ENCODE measurements around the gene CD300LB.
"Not testable (repeated sequence)": the region's sequence is repeated elsewhere in the genome, so short reads cannot be mapped to it uniquely, and the experiment has no call there.

Gene CD300LB

DNA sequence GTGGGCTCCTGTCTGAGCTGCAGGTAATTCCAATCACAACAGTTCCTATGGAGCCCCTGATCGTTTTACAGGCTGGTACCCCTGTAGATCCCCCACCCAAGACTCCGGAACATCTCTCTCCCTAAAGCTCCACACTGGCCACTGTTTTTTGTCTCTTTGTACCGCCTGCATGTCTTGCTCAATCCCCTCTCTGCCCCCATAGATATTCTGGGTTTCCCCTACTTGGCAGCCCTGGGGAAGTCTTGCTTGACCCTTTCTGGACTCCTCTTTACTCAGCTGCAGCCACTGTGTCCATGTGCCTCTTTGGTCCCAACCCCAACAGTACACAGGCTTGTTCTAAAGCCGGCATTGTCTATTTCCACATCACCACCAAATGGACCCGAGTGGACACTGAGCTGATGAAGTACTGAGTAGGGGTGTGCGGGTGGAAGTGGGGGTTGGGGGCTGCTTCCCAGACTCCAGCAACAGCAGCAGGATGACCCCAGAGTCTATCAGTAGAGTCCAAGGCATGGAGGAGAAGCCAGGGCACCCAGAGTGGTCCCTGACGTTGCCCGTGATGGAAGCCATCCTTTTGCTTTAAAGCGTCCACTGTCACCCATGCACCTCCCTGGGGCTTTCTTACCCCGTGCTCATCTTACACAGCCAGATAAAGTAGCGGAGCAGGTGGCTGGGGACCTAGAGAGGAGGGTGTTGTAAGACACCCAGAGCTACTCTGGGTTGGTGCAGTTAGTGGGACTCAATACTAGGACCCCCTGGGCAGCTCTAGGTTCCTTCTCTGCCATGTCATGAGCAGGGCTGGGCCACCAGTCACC is 6.4 kb downstream of the CD300LB start:
- DNase-seq, result peak; percentile 28

DNA sequence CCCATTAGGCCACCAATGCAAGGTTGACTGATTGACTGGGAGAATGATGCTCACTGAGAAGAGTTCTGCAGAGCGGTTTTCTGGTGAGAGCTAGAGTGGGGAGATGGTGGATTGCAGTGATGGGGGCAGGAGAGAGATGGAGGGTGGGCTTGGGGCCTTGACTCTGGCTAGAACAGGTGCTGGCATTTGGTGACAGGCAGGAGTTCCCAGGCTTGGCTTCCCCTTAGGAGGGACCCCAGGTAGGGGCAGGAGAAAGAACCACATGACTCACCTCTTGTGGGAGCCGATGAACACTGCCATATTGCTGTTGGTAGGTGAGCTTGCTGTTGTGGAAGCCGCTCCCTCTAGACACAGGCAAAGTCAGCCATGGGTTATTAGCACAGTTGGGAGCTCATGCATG is 8.0 kb downstream of the CD300LB start:
- no peak for DNase-seq

DNA sequence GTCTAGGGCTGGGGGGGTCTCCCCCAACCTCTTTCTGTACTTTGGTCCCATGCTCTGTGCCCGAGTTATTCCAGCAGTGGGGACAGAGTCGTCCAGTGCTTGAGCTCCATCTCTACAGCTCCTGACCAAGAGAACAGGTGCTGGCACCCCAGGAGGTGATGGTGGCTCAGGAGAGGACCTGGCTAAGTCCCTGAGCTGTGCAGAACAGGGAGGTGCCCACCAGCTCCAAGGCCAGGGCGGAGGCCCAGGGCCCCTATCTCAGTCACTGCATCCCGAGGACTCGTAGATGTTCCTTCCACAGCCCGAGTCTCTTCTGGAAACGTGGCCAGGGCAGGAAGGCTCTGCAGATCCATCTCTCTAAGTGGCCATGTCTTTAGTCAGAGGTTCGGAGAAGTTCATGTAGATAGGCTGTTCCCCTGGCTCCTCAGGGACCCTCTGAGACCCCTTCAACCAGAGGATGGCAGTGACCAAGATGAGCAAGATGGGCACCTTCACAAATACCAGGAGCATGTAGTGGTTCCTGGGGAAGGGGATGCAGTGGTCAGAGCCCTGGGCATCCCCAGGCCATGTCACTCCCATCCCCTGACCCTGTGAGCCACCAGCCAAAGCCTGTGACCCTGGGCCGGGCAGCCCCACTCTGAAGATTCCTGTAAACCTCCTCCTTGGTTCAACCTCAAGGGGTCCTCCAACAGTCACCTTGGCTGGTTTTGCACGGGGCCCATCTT is 8.7 kb downstream of the CD300LB start:
- peak; percentile 55 for DNase-seq

DNA sequence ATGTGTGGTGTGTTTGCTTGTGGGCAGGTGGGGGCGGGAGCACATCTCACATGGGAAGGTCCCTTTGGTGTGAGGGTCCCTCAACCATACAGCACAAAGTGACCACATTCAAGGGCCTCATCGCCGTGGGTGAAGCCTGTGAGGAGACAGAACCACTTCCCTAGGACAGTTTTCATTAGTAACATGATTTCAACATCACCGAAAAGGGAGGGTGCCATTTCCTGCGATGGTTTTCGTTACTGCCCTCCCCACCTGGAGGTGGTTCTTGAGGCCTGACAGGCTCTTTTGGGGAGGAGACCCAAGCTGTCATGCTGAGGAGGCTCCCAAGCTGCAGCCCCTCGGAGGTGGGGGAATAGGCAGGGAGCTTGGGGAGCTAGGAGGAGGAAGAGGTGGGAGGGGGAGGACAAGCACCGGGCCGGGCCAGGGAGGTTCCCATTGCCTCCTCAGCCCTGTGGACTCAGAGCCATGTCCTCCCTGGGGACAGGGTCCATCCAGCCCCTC is 9.5 kb downstream of the CD300LB start:
- DNase-seq, result peak; percentile 50

DNA sequence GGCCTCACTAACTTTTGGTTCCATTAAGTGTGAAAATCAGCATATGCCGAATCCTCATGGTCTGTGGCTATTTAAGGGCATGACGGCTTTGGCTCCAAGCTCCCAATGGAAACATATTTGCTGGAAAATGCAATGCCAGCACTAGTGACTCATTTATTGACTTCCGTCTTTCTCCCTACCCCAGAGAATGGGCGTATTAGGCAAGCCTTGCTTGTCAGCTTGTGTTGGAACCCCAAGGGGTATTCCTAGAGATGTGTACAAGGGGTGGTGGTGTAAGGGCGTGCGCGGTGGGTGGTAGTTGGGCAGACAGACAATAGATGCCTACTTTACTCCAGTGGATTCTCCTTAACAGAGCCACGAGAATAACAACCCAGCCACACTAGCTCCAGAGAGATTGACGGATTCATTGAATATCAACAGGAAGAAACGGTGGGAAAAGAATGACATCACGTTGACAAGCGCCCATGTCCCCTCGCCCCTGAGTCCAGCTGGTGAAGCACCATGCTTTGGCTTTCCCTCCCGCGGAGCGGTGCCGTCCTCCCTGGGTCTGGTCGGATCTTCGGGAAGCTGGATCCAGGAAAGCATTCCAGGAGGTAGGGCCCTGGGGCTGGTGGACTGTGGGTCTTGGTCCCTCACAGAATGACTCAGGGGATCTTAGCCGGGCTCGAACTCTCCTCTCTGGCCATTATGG is 10.3 kb downstream of the CD300LB start:
- peak; percentile 44 for DNase-seq

DNA sequence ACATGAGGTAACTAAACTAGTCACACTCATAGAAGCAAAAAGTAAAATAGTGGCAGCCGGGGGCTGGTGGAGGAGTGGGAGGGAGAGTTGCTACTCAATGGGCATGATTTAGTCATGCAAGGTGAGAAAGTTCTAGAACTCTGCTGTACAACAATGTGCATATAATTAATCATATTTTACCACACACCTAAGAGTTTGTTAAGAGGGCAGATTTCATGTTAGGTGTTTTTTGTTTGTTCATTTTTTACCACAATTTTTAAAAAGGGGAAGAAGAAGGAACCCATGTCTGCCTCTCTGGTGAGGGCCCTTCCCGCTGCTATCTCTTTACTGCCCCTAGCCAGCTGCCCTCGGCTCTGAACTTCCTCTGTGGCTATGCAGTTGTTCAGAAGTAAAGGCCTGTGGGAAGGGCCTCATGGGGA is 11.2 kb downstream of the CD300LB start:
- no peak for DNase-seq

DNA sequence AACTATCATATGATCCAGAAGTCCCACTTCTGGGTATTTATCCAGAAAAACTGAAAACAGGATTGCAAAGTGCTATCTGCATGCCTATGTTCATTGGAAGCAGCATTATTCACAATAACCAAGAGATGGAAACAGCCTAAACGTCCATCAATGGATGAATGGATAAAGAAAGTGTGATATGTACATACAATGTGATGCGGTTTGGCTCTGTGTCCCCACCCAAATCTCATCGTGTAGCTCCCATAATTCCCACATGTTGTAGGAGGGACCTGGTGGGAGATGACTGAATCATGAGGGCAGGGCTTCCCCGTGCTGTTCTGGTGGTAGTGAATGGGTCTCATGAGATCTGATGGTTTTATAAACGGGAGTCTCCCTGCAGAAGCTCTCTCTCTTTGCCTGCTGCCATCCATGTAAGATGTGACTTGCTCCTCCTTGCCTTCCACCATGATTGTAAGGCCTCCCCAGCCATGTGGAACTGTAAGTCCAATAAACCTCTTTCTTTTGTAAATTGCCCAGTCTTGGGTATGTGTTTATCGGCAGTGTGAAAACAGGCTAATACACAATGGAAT is 12.8 kb downstream of the CD300LB start:
- DNase-seq, result peak; percentile 39

DNA sequence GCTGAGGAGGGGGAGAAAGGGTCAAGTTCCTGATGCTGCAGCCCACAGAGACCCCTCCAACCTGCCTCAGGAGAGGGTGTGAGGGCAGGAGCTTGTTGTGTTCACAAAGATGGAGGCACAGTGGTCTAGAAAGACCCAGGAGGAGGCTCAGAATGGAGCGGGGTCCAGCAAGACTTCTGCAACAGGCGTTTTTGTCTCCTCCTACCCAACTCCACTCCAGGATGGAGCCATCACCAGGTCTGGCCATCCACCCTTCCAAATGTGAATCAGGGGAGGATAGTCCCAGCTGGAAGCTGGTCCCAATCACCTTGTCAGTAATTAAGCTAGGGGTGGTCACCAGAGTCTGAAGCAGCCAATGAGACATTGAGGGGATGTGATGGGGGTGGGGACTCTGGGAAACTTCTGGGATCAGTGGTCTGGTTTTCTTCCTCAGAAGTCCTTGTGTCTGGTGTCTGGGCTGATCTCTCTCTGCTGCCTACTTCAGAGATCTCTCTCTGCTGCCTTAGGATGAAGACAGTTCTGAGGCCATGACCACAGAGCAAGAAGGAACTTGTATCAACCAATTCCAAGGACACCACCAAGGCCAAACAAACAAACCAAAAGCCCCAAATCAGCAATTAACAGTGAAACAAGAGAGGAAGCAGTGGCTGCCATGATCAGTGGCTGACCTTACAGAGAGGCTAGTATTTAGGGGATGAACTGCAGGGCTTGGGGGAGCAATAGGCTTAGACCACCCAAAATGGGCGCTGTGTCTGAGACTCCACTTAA is 14.5 kb downstream of the CD300LB start:
- DNase-seq, result no peak

DNA sequence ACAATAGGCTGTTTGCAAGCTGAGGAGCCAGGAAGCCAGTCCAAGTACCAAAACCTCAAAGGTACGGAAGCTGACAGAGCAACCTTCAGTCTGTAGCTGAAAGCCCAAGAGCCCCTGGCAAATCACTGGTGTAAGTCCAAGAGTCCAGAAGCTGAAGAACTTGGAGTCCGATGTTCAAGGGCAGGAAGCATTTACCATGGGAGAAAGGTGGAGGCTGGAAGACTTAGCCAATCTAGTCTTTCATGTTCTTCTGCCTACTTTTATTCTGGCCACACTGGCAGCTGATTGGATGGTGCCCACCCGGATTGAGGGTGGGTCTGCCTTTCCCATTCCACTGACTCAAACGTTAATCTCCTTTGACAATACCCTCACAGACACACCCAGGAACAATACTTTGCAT is 15.3 kb downstream of the CD300LB start:
- DNase-seq, result no peak

DNA sequence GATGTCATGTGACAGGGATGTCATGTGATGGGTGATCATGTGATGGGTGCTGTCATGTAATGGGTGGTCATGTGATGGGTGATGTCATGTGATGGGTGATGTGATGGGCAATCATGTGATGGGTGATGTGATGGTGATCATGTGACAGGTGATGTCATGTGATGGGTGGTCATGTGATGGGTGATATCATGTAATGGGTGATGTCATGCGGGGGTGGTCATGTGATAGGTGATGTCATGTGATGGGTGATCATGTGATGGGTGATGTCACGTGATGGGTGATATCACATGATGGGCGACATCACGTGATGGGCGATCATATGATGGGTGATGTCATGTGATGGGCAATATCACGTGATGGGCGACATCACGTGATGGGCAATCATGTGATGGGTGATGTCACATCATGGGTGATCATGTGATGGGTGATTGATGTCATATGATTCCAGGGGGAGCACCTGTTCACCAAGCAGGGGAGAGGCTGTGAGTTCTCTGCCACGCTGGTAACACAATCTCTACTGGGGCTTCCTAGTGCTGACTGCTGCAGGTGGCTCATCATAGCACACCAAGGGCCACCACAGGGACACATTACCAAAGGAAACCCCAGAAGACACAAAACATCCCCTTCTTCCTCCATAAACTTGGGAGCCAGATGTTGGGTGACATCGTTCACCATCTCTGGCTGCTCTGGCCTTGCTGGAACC is 16.5 kb downstream of the CD300LB start:
- peak; percentile 77 for DNase-seq

DNA sequence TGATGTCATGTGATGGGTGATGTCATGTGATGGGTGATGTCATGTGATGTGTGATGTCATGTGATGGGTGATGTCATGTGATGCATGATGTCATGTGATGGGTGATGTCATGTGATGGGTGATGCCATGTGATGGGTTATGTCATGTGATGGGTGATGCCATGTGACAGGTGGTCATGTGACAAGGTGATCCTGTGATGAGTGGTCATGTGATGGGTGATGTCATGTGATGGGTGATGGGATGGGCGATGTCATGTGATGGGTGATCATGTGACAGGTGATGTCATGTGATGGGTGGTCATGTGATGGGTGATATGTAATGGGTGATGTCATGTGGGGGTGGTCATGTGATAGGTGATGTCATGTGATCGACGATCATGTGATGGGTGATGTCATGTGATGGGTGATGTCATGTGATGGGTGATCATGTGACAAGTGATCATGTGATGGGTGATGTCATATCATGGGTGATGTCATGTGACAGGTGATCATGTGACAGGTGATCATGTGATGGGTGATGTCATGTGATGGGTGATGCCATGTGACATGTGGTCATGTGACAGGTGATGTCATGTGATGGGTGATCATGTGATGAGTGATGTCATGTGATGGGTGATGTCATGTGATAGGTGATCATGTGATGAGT is 17.2 kb downstream of the CD300LB start:
- DNase-seq, result peak; percentile 77

DNA sequence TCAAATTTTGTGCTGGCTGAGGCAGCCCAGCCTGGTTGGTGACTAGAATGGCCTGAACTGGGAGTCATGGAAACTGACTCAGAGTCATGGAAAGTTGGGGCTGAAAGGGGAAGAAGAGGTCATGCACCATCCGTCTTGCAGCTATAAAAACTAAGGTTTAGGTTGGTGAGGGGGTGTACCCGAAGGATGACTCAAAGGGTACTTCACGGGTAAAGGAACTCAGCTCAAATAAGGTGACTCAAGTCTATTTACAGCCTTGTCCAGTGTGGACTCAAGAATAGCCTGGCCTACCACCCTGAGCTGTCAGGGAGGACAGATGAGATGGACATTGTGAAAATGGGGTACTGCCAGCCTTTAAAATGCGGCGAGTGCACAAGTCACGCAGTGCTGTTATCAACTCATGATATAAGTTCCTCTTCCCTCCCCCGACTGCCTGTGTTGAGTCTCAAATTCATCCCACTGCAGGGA is 18.6 kb downstream of the CD300LB start:
- DNase-seq, result no peak

DNA sequence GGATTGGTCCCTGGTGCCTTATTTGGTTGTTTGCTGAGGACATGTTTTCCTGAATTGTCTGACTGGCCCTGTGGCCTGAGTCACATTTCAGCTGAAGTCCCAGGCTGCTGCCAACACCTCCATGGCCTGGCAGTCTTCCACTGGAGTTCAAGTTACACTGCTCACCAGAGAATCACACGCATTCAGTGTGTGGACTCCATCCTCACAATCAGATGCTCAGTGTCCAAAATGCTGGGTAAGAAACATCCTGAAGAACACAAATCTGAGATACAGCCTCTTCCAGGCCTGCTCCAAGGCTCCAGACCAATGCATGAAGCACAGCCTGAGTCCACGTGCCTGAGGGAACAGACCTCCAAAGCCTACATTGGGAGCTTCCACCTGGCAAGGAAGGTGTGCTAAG is 19.2 kb downstream of the CD300LB start:
- no peak for DNase-seq

DNA sequence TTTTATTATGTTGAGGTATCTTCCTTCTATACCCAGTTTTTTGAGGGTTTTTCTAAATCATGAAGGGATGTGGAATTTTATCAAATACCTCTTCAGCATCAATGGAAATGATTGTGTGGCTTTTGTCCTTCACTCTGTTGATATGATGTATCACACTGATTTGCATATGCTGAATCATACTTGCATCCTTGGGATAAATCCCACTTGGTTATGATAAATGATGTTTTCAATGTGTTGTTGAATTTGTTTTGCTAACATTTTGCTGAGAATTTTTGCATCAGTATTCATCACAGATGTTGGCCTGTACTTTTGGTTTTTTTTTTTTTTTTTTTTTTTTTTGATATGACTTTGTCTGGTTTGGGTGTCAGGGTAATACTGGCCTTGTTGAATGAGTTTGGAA is 23.1 kb downstream of the CD300LB start:
- no peak for DNase-seq

DNA sequence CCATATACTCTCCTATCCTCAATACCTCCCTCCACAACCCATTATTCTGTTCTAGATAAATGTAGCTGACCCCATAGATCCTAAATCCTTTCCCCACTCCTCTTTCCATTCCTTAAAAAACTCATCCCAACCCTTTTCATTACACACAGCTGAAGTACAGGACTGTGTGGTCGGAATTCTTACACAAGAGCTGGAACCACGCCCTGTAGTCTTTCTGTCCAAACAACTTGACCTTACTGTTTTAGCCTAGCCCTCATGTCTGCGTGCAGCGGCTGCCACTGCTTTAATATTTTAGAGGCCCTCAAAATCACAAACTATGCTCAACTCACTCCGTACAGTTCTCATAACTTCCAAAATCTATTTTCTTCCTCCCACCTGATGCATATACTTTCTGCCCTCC is 27.3 kb downstream of the CD300LB start:
- not testable (repeated sequence) for DNase-seq

DNA sequence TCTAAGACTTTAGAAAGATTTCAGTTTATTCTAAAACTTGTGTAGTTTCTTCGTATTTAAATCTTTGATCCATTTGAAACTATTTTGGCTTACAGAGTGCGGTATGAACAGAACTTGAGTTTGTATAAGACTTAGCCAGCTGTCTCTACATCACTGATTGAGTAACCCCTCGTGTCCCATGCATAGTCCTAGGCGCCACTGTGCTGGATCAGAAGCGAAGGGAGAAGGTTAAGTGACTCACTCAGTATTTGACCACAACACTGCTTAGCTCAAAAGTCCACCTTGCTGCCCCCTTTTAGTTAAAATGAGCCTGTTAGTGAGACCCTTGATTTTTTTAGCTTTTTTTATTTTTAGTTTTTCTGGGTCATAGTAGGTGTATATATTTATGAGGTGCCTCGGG is 28.4 kb downstream of the CD300LB start:
- DNase-seq, result peak; percentile 16

DNA sequence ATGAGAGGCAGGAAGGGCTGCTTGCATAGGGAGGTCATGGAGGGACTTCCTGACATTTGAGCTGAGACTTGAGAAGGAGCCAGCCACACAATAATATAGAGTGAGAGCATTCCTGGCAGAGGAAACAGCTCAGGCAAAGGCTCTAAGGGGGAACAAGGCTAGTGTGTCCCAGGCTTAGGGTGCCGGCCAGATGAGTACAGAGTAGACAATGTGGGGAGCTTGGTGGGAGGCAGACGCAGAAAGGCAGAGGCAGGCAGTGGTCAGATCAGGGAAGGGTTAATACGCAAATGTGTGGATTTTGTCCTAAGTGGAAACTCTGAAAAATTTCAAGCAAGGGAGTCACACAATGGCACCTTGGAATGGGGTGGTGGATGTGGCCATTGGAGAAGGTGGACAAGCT is 31.3 kb downstream of the CD300LB start:
- peak; percentile 27 for DNase-seq

DNA sequence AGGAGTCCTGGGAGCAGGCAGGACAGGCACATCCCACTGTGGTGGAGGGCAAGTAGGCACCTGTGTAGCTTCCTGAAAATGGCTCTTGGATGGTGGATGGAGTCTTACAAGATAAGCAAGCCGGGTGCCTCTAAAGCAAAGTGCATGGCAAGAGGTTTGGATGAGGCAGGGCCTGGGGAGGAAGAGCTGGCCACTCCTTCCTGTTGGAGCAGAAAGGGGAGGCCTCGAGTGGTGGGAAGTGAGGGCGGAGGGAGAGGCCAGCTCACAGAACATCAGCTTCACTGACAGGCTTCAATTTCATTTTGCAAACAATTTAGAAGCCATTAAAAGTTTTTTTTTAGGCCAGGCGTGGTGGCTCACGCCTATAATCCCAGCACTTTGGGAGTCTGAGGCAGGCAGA is 33.8 kb downstream of the CD300LB start:
- peak; percentile 19 for DNase-seq

DNA sequence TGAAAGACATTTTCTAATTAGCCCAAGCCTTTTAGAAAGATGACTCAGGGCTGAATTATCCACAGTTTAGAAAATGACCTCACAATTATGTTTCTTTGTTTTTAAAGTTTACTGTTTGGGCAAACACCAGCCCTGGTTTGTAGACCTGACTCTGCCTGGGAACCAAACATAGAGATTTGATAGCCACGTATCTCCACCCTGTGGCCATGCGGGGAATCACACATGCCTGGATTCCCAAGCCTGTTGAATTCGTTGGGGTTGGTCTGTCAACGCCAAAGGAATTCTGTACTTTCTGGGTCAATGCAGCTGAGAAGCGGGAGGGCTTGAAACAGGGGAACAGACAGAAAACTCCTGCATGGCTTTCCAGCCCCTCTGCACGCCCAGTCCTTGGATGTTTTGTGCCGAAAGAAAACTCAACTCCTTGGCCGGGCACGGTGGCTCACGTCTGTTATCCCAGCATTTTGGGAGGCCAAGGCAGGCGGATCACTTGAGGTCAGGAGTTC is 37.9 kb downstream of the CD300LB start:
- DNase-seq, result peak; percentile 87

DNA sequence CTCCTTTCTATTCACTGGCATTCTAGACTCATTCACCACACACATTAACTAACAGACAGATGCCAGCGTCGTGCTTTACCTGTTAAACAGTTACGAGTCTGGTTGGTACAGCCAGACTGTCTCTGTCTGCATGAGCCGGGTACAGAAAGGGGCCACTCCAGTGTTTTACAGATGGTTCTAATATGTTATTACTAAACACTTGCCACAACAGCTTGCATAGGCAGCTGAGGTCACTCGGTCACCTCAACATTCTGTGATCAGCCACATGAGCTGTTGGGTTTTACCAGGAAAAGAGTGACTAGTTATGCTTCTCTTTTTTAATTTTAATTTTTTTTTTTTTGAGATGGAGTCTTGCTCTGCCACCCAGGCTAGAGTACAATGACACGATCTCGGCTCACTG is 39.6 kb downstream of the CD300LB start:
- peak; percentile 10 for DNase-seq

DNA sequence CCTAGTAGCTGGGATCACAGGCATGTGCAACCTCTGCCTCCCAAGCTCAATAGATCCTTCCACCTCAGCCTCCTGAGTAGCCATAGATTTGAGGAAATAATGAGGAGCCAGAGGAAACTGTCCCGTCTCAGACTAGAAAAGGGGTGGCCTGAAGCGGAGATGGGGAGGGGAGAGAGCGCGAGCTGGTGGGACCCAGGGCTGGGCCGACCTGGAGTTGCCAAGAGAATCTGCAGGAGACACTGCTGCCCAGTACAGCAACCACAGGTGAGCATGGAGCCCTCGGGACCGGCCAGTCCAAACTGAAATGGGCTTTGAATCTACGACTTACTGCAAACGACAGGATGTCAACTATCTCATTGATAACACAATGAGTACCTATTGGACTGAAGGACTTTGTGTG is 40.6 kb downstream of the CD300LB start:
- peak; percentile 54 for DNase-seq

Data from activated effector memory CD4-positive, alpha-beta T cell treated with anti-CD3 and anti-CD28 coated beads, Interleukin-2, amount 50 U/mL, for 16 hours (primary cell).